GM20000 (cell line): ENCODE data around the gene SMIM13.

Source experiments
- DNase-seq: peaks from one replicate; pipeline ENCODE4 v3.0.0; 2012; ENCODE audit warnings: low spot score
- CTCF ChIP-seq: IDR thresholded peaks from 2 replicates; pipeline ENCODE4 v1.5.1; 2012; ENCODE audit warnings: mild to moderate bottlenecking, control low read depth; ENCODE audit errors: extremely low read depth, missing control alignments

Gene SMIM13

GRCh38 chr6:11146117-11146826, 52.6 kb downstream of the SMIM13 start:
- TF ChIP-seq CTCF = no peak
- no peak for DNase-seq

GRCh38 chr6:11149551-11149950, 55.9 kb downstream of the SMIM13 start:
- no peak for TF ChIP-seq CTCF
- DNase-seq = no peak

- TF ChIP-seq CTCF = no peak
- DNase-seq = no peak
These were observed 57.9 kb downstream of the SMIM13 start for GRCh38 chr6:11151488-11151887.

GRCh38 chr6:11152581-11152980, 58.9 kb downstream of the SMIM13 start:
- DNase-seq = no peak
- no peak for TF ChIP-seq CTCF

- TF ChIP-seq CTCF = no peak
- DNase-seq = no peak
These were observed 59.8 kb downstream of the SMIM13 start for GRCh38 chr6:11153447-11153846.

- no peak for TF ChIP-seq CTCF
- no peak for DNase-seq
These were observed 62.0 kb downstream of the SMIM13 start for GRCh38 chr6:11155589-11155988.

- TF ChIP-seq CTCF = no peak
- no peak for DNase-seq
These were observed 66.6 kb downstream of the SMIM13 start for GRCh38 chr6:11160199-11160598.
